Measurements from ENCODE around the gene DNAH1. TPM values are rescaled to one million over a fixed set of nuclear protein-coding genes. Genes with fewer than 3 reads are reported as not detected.

The DNAH1 gene
- total and polyA plus RNA-seq, 2 donors (not counting 1 experiment from before 2014, with no cell fraction given): 47.2 to 59.2 TPM

- Histone ChIP-seq H3K27me3 (replicated peaks in 1 of 4; ENCODE audit: control extremely low read depth in 1 of 4, control insufficient read depth in 3 of 4, insufficient read depth in 4 of 4, low read length in 3 of 4) (no peaks in the 10 kb centered on the region), H3K4me1 (ENCODE audit: control insufficient read depth in 2 of 2, insufficient read depth in 2 of 2, low read length in 2 of 2) (no peaks in the 10 kb centered on the region), H4K20me1 (ENCODE audit: control insufficient read depth, insufficient read depth, low read length, poor library complexity, severe bottlenecking) (no peaks in the 10 kb centered on the region), H3K9ac (ENCODE audit: low read length) (no peak overlapping the region), H3K4me2 (replicated peaks; ENCODE audit: low read depth, low read length, poor library complexity, severe bottlenecking) (no peak overlapping the region), H3K79me2 (ENCODE audit: control insufficient read depth, insufficient read depth, low read length) (peaks cover 13% of the 10 kb centered on the region), H3K36me3 (replicated peaks in 1 of 2; ENCODE audit: control extremely low read depth in 1 of 2, control insufficient read depth in 1 of 2, extremely low read depth in 1 of 2, insufficient read depth in 2 of 2, low read length in 1 of 2) (peaks cover 2 to 26% of the 10 kb centered on the region in 2 experiments), H3K9me3 (ENCODE audit: control extremely low read depth in 1 of 3, control insufficient read depth in 2 of 3, insufficient read depth in 1 of 3, low read length in 2 of 3) (no peaks in the 10 kb centered on the region), H3K27ac (ENCODE audit: low read length in 2 of 2) (no peak overlapping the region), H2AFZ (ENCODE audit: insufficient read depth, low read depth, low read length, poor library complexity, severe bottlenecking) (no peak overlapping the region), H3K4me3 (ENCODE audit: control extremely low read depth in 1 of 5, extremely low read depth in 1 of 5, insufficient read depth in 1 of 5, low read depth in 2 of 5, low read length in 4 of 5) (no peak overlapping the region)
- DNase-seq (no peak), ATAC-seq (ENCODE audit: low read depth) (no peak)
- POLR2A ChIA-PET: no interaction called here
- intact Hi-C loops (cut with micrococcal nuclease): no loop called here
- no peak for TF ChIP-seq CTCF (IDR thresholded peaks at IDR 0.05)
- H3K27me3 Mint-ChIP-seq: no peaks in the 10 kb centered on the region
- WGBS (ENCODE audit: insufficient coverage): 96% methylated on average over 9 of the region's 9 CpGs
- H3K4me1 Mint-ChIP-seq: no peaks in the 10 kb centered on the region
- no peaks in the 10 kb centered on the region for H3K9me3 Mint-ChIP-seq (ENCODE audit: insufficient read depth)
- CTCF ChIA-PET: no interaction called here
- peak overlapping the region; percentile 11 for H3K27ac Mint-ChIP-seq
- no peak overlapping the region for H3K4me3 Mint-ChIP-seq
Measured at GRCh38 chr3:52345521-52346109, 29.5 kb downstream of the DNAH1 start.

GRCh38 chr3:52346623-52347530 lies 30.8 kb downstream of the DNAH1 start:
- ChIA-PET CTCF (interaction anchor here (1.3 kb wide), 1 partner anchor 116 kb away, joined by 3 read pairs; no protein-coding TSS in a partner anchor), POLR2A (no interaction called here)
- no peak overlapping the region for H3K4me2 ChIP-seq (replicated peaks; ENCODE audit: low read depth, low read length, poor library complexity, severe bottlenecking)
- Mint-ChIP-seq H3K27me3 (no peaks in the 10 kb centered on the region), H3K4me3 (no peak overlapping the region), H3K27ac (no peak overlapping the region), H3K4me1 (no peaks in the 10 kb centered on the region), H3K9me3 (ENCODE audit: insufficient read depth) (no peaks in the 10 kb centered on the region)
- peaks cover 0 to 33% of the 10 kb centered on the region in 2 experiments for H3K36me3 ChIP-seq (replicated peaks in 1 of 2; ENCODE audit: control extremely low read depth in 1 of 2, control insufficient read depth in 1 of 2, extremely low read depth in 1 of 2, insufficient read depth in 2 of 2, low read length in 1 of 2)
- no peaks in the 10 kb centered on the region for H3K9me3 ChIP-seq (ENCODE audit: control extremely low read depth in 1 of 3, control insufficient read depth in 2 of 3, insufficient read depth in 1 of 3, low read length in 2 of 3)
- no peak overlapping the region for H3K4me3 ChIP-seq (ENCODE audit: control extremely low read depth in 1 of 5, extremely low read depth in 1 of 5, insufficient read depth in 1 of 5, low read depth in 2 of 5, low read length in 4 of 5)
- intact Hi-C loops (cut with micrococcal nuclease): no loop called here
- H4K20me1 ChIP-seq (ENCODE audit: control insufficient read depth, insufficient read depth, low read length, poor library complexity, severe bottlenecking): no peaks in the 10 kb centered on the region
- H3K79me2 ChIP-seq (ENCODE audit: control insufficient read depth, insufficient read depth, low read length): peaks cover 9% of the 10 kb centered on the region
- DNase-seq: no peak
- TF ChIP-seq EZH2 (IDR thresholded peaks at IDR 0.05; ENCODE audit: borderline replicate concordance, insufficient read depth, low read depth, low read length, poor library complexity, severe bottlenecking) (no peak), CTCF (IDR thresholded peaks at IDR 0.05) (no peak)
- H2AFZ ChIP-seq (ENCODE audit: insufficient read depth, low read depth, low read length, poor library complexity, severe bottlenecking): no peak overlapping the region
- no peak overlapping the region for H3K9ac ChIP-seq (ENCODE audit: low read length)
- no peaks in the 10 kb centered on the region for H3K27me3 ChIP-seq (replicated peaks in 1 of 4; ENCODE audit: control extremely low read depth in 1 of 4, control insufficient read depth in 3 of 4, insufficient read depth in 4 of 4, low read length in 3 of 4)
- H3K4me1 ChIP-seq (ENCODE audit: control insufficient read depth in 2 of 2, insufficient read depth in 2 of 2, low read length in 2 of 2): no peaks in the 10 kb centered on the region
- no peak for ATAC-seq (ENCODE audit: low read depth)
- 93% methylated on average over 15 of the region's 16 CpGs for WGBS (ENCODE audit: insufficient coverage)
- no peak overlapping the region for H3K27ac ChIP-seq (ENCODE audit: low read length in 2 of 2)
